BJ (cell line): ENCODE results near the gene TMEM231. TPM values are rescaled to one million over a fixed set of nuclear protein-coding genes. Genes with fewer than 3 reads are reported as not detected.

Source experiments
- CTCF ChIA-PET: fragments of 350-600 bp; formaldehyde crosslinking; extraction: SDS; loops from one replicate; lab custom pipeline; 2021; ENCODE audit warnings: antibody characterized with exemption, inconsistent platforms; lab: Yijun Ruan, JAX
- POLR2A ChIA-PET: fragments of 300-600 bp; sonication (Branson Sonifier 250); formaldehyde crosslinking; extraction: SDS; loops from one replicate; lab custom pipeline; 2021; ENCODE audit warnings: antibody characterized with exemption; lab: Charles Lee
- DNase-seq: peaks from one replicate; pipeline ENCODE4 v3.0.0-alpha.2; 2011; ENCODE audit warnings: low read depth
- H3K27me3 ChIP-seq: 2 replicates; pipeline ENCODE4 v1.6.0; 2011; ENCODE audit warnings: low read length; ENCODE audit not compliant: control insufficient read depth, insufficient read depth
- H3K36me3 ChIP-seq: 2 replicates; pipeline ENCODE4 v1.5.1; 2011; ENCODE audit warnings: low read length; ENCODE audit not compliant: control insufficient read depth, insufficient read depth
- H3K4me3 ChIP-seq: 2 replicates; pipeline ENCODE4 v1.5.1; 2011; ENCODE audit warnings: low read depth, mild to moderate bottlenecking, control low read depth, low read length
- CTCF ChIP-seq: IDR thresholded peaks from 2 replicates; pipeline ENCODE4 v1.5.1; 2011; ENCODE audit warnings: low read depth, mild to moderate bottlenecking, control low read depth, inconsistent platforms, low read length, moderate library complexity; ENCODE audit not compliant: insufficient read depth
- polyA plus RNA-seq: library from polyadenylated mRNA; depleted of rRNA; stranded (reverse); fragments of >200 nt; gene quantifications from 2 replicates; pipeline ENCODE4 v1.2.3, GENCODE V29; 2011

Gene TMEM231
- polyA plus RNA-seq, 1 experiment, result 38.8 TPM

- Histone ChIP-seq H3K27me3 (0 out of 2 replicates have a peak, but pooled peaks cover 2% of the 10 kb centered on the region), H3K4me3 (peak overlapping the region; percentile 83), H3K36me3 (peaks cover 14% of the 10 kb centered on the region)
- ChIA-PET POLR2A (no interaction called here), CTCF (interaction anchor here (0.6 to 3.5 kb wide), 5 partner anchors 9 to 94 kb away, joined by 3 to 9 read pairs (median 3); no protein-coding TSS in a partner anchor)
- DNase-seq, result no peak
- no peak for TF ChIP-seq CTCF
These were observed 10.8 kb upstream of the TMEM231 start for GRCh38 chr16:75566758-75567255.

- Histone ChIP-seq H3K36me3 (peaks cover 11% of the 10 kb centered on the region), H3K27me3 (peaks cover 2% of the 10 kb centered on the region; the same call in 1 of the 2 replicates), H3K4me3 (peak within 1 kb of the TSS; percentile 83)
- ChIA-PET CTCF (interaction anchor here (0.7 to 3.5 kb wide), 6 partner anchors 9 to 49 kb away, joined by 3 to 11 read pairs (median 4); no protein-coding TSS in a partner anchor), POLR2A (interaction anchor here (0.5 kb wide), 1 partner anchor 68 kb away, joined by 4 read pairs; no protein-coding TSS in a partner anchor)
- TF ChIP-seq CTCF, result no peak
- DNase-seq, result no peak
These were observed 10.1 kb upstream of the TMEM231 start, which contains the start of gene GABARAPL2 for GRCh38 chr16:75566040-75566757. Gene GABARAPL2 (plus strand): TSS chr16:75566379. CDS start chr16:75566487, 108 bp downstream.

- Histone ChIP-seq H3K36me3 (peaks cover 11% of the 10 kb centered on the region), H3K4me3 (peak overlapping the region; percentile 83), H3K27me3 (peaks cover 2% of the 10 kb centered on the region; the same call in 1 of the 2 replicates)
- ChIA-PET CTCF (interaction anchor here (1.2 to 3.5 kb wide), 4 partner anchors 14 to 49 kb away, joined by 3 to 11 read pairs (median 6); no protein-coding TSS in a partner anchor), POLR2A (interaction anchor here (0.5 kb wide), 1 partner anchor 69 kb away, joined by 4 read pairs; no protein-coding TSS in a partner anchor)
- DNase-seq, result no peak
- TF ChIP-seq CTCF, result no peak
These were observed 9.6 kb upstream of the TMEM231 start for GRCh38 chr16:75565640-75566039.

GRCh38 chr16:75559564-75560372 lies 3.7 kb upstream of the TMEM231 start:
- TF ChIP-seq CTCF, result no peak
- Histone ChIP-seq H3K27me3 (peaks cover 3% of the 10 kb centered on the region), H3K4me3 (no peak overlapping the region), H3K36me3 (no peaks in the 10 kb centered on the region)
- CTCF ChIA-PET, result no interaction called here
- no peak for DNase-seq
- POLR2A ChIA-PET, result interaction anchor here (0.6 kb wide), 1 partner anchor 44 kb away, joined by 3 read pairs; no protein-coding TSS in a partner anchor
